GM12801 (cell line): ENCODE data around the gene OLFML2A.

Source experiments
- TF ChIP-seq, protein P1 (sequence below): IDR thresholded peaks from one replicate; pipeline ENCODE4 v1.5.1; 2011; ENCODE audit warnings: control low read depth; ENCODE audit not compliant: insufficient read length; ENCODE audit errors: extremely low read depth

OLFML2A gene

DNA sequence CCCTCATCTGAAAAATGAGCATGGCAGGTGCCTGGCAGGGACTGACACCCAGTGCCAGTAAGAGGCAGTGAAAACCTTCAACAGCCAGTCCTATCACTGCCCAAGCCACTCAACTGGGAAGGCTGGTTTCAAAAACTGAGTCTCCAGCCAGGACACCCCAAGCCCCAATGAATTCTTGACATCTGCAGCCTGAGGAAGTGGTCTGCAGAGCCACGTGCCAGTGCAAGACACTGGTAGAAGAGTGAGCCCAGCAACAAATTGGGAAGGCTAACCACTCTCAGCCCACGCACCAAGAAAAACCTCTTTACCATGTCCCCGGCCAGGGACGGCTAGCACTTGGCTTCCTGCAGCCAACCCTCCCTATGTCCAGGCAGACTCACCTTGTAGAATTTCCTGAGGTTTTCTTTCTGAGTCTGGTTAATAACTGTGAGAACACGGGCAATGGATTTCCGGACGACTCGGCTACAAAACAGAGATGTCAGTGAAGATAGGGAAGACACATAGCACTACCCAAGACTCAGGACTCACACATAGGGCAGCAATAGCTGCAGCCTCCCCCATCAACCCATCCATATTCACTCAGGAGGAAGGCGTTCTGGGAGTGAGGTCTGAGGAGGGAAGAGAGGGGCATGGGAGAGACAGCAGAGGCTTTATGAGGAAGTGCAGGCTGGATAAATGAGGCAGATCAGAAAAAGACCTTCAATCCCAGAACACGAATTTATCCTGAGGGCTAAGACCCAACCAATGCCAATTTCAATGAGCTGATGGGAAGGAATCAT lies 83.1 kb downstream of the OLFML2A start:
- TF ChIP-seq, protein P1, sequence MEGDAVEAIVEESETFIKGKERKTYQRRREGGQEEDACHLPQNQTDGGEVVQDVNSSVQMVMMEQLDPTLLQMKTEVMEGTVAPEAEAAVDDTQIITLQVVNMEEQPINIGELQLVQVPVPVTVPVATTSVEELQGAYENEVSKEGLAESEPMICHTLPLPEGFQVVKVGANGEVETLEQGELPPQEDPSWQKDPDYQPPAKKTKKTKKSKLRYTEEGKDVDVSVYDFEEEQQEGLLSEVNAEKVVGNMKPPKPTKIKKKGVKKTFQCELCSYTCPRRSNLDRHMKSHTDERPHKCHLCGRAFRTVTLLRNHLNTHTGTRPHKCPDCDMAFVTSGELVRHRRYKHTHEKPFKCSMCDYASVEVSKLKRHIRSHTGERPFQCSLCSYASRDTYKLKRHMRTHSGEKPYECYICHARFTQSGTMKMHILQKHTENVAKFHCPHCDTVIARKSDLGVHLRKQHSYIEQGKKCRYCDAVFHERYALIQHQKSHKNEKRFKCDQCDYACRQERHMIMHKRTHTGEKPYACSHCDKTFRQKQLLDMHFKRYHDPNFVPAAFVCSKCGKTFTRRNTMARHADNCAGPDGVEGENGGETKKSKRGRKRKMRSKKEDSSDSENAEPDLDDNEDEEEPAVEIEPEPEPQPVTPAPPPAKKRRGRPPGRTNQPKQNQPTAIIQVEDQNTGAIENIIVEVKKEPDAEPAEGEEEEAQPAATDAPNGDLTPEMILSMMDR, result no peak

DNA sequence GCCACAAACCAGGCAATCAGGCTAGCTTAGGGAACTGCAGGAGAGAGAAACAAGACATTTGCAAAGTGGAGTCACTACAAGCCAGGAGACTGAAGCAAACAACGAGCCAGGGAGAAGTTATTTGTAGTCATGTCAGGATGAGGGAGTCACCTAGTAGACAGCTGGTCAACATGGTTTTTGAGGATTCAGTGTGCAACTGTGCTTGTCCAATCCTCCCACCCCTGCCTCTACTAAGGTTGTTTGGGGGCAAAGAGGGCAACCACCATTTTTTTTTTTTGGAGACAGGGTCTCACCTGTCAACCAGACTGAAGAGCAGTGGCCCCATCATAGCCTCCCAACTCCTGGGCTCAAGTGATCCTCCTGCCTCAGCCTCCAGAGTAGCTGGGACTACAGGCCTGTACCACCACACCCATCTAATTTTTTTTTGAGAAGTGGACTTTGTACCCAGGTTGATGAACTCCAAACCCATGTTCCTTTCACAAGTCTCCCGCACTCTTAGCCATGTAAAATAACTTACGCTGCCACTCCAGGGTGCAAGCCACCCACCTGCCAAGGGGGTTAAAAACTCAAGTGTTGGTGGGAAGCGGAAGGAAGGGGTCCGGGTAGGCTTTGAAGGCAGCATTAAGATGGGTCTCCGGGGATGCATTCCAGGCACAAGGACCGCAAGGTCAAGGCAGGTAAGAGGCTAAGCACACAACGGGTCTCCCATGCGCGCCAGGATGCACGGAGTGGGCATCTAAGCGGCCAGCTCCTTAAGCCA lies 83.8 kb downstream of the OLFML2A start:
- TF ChIP-seq, protein P1, result no peak

DNA sequence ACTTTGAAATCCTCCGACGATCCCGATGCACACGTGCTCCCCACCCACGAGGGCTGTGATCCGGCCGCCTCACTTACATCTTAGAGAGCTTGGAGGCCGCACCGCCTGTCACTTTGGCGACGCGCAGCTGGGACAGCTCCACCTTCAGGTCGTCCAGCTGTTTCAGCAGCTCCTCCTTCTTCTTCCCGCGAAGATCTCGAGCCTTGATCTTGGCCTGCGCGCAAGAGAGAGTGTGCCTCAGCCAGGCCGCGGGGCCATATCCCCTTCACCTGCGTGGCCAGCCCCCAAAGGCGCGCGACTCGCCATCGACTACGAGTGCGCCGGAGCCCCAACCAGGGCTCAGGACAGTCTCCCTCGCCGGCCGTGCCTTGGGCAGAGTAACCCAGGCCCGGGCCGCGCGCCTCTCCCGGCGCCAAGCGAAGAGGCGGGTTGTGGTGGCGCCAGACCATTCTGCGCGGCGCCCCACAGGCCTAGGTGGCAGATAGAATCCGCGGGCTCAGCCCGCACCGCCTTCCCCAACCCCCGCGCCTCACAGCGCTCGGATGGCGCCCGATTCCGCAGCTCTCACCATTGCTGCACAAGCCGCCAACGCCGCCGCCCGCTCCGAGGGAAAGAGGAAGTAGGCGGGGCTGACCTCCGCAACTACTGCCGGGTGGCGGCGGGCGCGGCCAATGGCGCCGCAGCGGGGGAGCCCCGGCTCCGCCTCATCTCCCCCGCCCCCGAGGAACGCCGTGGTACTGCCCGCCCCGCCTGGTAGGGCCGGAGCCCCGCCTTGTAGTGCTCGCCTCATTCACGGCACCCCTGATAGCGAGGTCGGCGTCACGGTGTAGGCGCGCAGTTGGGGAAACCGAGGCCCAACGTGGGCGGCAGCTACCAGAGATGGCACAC lies 84.7 kb downstream of the OLFML2A start, which contains the start of the genes ARPC5L and RPL35:
ARPC5L (plus strand) TSS at position 789 of the 888 bp plus-strand sequence. CDS start 7,161 bp downstream, outside the sequence.
RPL35 (minus strand) TSS at position 616 of the 888 bp plus-strand sequence; CDS start at position 571, 45 bp downstream.
- TF ChIP-seq, protein P1, result no peak

DNA sequence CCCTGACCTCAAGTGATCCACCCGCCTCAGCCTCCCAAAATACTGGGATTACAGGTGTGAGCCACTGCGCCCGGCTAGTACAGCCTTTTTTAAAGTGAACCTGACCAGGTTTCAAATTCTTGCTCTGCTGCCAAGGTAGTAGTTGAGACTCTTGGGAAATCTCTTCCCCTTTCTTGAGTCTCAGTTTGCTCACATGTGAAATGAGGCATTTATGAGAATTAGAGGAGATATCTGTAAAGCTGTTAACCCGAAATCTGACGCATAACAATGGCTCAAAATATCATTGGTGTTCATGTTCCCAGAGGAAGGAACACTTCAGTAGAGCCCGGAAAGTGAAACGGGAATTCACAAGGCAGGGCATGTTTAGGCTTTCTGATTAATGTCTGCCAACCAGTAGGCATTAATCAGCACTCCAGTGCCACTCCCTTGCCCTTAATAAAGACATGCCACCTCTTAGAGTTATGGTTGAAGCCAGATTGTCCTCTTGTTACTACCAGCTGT lies 86.5 kb downstream of the OLFML2A start:
- TF ChIP-seq, protein P1, result no peak
